T-helper 22 cell (primary cell): ENCODE measurements around the gene TRUB2.

Experiments used
- DNase-seq: peaks from one replicate; pipeline ENCODE4 v3.0.0-alpha.2; 2020; ENCODE audit warnings: low read depth

TRUB2 gene

DNA sequence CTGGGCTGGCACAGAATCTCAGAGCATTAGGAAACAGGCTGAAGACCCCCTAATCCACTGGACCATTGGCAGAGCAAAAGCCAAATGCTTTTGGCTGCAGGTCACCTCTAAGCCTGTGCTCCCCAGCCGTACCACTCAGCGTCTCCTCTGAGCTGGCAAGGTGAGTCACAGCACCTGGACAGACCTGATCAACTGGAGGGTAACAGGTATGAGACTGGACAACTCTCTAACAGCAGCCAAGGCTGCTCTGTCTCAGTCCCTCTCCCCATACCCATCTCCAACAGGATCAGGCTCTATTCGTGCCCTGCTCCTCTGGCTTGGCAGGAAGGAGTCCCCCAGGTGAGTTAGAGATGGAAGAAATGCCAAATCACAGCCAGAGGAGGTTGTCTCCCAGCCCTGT is 51.1 kb downstream of the TRUB2 start:
- no peak for DNase-seq

DNA sequence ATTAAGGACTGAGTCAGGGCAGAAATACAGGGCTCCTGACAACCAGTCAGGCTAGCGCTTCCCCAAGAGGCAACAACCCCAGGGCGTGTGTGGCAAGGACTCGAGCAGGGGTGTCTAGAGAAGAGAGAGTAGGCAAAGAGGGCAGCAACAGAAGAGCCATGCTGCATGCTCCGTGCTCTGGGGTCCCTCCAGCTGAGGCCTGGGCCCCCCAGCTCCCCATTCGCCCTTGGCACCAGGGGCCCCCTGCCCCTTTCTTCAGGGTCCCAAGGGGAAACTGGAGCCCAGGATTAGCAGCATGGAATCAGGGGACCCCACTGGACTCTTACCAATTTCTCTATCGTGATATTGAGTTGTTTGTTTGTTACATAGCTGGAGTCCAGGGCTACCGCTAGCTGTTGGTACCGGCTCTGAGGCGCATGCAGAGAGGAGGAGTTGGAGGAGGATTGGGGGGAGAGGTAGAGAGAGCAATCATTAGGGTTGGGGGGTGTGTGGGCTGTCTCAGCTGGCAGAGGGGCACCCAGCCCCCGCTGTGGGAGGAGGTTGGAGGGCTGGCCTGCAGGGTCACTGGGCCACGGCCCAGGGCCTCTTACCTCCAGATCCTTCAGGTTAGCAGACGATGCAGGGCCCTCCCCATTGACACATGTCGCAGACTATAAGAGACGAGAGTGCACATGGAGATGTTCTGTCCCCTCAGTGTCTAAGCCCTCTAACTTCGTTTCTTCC is 55.2 kb downstream of the TRUB2 start:
- no peak for DNase-seq

DNA sequence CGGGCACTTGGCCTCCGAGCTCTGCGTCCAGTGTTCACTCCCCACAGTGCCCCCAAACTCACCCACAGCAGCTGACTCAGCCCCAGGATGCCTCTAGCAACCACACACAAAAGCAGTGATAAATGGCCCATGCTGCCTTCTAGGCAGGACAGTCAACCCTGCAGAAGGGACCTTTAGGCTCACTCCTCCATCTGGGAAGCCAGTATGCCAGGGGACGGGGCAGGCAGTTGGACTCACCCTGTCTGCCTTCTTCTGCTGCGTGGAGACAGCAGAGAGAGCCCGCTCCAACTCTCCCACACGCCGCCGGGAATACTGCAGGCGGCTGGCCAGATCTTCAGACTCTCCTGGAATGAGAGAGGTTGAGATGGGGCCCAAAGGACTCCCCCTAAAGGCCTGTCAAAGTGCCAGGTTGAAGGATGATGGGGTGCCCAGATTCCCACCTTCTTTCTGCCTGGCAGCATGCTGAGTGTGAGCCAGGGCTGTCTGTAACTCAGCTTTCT is 56.8 kb downstream of the TRUB2 start:
- DNase-seq: no peak

DNA sequence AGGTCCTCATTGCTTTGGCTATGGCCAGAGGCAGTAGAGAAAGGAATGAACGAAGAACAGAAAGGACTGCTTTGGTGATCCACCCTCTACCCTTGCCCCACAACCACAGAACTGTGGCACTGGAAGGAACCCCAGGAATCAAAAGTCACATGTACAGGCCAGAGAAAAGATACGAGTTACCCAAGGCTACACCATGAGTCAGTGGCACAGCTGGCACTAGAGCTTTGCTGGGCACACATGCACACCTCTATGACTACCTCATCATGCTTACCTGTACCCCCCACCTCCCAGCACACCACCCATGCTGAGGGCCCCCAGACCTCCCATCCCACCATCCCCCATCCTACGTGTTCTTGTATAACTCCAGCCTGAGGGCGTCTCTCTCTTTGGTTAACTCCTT is 59.6 kb downstream of the TRUB2 start:
- DNase-seq: no peak

DNA sequence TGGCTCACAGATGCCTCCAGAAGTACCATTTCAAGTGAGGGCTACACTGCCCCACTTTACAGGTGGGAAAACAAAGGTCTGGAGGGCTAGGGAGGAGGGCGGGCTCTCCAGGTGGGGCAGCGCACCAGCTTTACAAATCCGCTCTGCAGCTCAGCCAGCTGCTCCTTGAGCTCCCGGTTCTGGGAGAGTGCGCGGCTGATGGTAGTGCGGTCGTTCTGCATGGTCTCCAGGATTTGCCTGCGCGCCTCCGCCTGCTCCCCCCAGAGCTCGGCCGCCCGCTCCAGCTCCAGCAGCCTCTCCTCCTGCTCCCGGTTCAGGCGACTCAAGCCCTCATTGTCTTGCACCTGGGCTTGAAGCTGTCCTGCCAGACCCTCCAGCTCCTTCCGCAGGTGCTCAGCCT is 61.9 kb downstream of the TRUB2 start:
- no peak for DNase-seq

DNA sequence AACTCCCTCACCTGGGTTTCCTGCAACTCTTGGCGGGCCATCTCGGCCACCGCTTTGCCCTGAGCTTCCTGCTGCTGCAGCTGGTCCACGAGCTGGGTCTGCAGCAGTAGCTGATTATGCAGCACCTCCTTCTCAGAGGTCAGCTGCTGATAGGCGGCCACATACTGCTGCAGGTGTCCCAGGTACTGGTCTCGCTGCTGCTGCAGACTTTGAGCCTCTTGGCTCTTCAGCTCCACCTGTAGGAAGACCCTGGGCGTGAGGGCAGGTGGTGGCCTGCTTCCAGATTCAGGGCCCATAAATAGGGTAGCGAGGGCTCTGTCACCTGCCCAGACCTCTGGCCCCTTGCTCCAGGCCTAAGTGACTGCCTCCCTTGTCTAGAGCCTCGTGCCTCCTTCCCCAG is 63.1 kb downstream of the TRUB2 start:
- DNase-seq: no peak

DNA sequence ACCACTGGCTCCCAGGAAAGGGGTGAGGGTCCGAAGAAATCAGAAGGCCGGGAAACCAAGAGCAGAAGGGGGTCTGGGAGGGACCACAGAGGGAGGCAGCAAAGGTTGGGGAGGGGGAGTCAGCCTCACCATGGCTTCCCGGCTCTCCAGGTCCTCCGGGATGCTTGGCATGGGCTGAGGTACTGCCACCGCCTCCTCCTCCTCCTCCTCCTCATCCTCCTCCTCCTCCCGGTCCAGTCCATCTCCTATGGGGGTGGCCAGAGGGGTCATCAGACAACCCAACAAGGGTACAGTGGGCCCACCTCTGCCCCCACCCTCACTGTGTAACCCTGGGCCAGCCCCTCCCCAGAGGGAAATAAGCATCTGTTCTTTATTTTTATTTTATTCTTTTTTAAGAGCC is 63.9 kb downstream of the TRUB2 start:
- no peak for DNase-seq

DNA sequence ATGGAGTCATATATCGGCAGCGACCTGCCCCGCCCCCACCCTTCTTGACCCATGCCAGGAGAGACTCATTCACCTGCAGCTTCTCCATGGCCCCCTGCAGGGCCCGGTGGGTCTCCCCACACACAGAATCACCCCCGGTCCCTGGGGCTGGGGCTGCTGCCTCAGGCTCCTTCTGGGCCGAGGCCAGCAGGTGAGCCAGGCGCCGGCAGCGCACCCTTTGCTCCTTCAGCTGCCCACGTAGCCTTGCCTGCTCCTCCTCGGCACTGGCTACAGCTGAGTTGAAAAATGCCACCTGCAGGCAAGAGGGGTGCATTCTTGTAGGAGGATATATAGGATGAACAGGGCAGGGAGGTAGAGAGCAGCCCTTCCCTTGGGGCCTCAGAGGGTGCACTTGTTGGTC is 64.3 kb downstream of the TRUB2 start:
- no peak for DNase-seq

DNA sequence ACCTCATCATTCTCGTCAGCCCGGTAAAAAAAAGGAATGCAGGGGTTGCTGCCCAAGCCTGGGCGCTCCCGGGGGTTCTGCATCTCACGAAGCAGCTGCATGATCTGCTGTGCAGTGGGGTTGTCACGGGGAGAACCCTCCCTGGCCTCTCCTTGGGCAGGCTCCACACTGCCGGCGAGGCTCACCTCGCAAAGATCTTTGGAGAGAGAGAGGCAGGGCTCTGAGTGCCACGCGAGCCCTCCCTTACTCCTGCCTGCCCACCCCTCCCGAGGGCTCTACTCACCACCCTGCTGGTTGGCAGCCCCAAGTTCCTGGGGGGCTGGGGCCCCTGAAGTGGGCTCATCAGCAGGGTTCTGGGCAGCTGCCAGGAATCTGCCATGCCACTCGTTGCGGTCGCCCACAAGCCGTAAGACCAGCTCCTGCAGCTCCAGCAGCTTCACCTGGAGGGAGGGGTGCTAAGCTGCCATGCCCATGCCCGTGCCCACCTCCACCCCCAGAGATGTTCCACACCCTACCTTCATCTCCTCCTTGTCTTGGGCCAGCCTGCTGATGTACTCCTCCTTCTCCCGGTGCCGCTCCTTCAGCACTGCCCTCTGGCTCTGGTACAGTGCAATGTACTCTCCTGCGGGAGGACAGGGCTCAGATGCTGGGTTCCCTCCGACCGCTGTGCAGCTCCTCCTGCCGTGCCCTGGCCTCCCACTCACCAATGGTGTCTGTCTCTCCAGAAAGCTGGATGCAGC is 65.0 kb downstream of the TRUB2 start:
- no peak for DNase-seq
